GM21529 (cell line): ENCODE results near the gene YTHDF1.

Experiments
- ATAC-seq: cut with Tn5 transposase; IDR thresholded peaks from one replicate; pipeline ENCODE4 v1.9.1; 2021; ENCODE audit not compliant: unreplicated experiment

Gene YTHDF1

DNA sequence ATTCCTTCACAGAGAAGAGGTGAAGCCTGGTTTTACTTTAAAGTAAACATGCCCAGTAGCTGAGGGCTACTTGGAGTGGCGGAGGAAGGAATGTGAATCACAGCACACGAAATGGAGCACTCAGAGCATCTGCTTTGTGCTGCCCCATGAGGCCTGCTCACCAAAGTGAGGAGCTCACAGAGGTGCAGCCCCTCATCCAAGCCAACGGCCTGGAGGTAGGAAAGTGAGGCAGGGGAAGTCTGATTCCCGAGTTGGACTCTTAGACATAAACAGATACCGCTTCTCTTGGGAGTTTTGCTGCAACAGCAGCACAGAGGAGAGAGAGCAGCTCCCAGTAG is 3.6 kb downstream of the YTHDF1 start:
- no peak for ATAC-seq

- ATAC-seq = no peak
These were observed 5.8 kb downstream of the YTHDF1 start for GRCh38 chr20:63210011-63210605.

DNA sequence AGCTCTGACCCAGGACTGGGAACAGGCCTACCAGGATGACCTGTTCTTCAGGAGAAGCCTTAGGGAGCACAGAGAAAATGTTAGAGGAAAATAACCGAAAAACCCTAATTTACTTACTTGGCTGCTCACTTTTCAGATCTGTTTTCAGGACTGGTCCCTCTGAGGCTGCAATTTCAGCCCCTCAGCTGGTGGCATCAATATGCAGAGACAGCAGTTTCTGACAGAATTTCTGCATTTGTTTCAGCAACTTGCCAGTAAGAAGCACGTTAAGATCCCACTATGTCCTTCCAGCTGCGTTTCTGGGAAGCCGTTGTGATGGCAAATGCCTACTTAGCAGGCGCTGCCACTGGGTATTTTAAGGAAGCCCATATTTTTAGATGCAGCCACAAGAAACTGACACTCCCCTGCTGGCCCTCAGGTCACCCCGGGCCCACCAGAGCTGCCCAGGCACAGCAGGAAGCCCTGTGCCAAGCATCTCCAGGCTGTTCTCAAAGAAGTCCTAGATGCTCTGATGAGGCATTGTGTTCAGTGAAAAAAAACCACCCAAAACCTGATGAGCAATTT is 7.5 kb downstream of the YTHDF1 start:
- ATAC-seq = no peak

DNA sequence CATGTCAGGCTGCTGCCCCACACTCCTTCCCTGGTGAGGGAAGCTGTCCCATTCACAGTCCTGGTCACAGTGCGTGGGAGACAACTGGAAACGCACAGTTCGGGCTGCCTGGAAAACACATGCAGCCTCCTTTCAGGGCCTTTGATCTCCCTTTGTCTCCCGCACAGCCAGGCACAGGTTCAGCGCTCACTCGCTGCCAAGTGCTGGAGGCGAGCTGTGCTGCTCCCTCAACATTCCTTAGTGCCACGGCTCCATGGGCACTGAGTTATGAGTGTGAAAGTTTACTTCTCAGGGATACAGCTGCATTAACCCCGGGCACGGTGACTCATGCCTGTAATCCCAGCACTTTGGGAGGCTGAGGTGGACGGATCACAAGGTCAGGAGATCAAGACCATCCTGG is 9.1 kb downstream of the YTHDF1 start:
- no peak for ATAC-seq

- no peak for ATAC-seq
These were observed 10.0 kb downstream of the YTHDF1 start for GRCh38 chr20:63205896-63206295.

GRCh38 chr20:63204362-63204761 is 11.6 kb downstream of the YTHDF1 start:
- ATAC-seq = no peak

DNA sequence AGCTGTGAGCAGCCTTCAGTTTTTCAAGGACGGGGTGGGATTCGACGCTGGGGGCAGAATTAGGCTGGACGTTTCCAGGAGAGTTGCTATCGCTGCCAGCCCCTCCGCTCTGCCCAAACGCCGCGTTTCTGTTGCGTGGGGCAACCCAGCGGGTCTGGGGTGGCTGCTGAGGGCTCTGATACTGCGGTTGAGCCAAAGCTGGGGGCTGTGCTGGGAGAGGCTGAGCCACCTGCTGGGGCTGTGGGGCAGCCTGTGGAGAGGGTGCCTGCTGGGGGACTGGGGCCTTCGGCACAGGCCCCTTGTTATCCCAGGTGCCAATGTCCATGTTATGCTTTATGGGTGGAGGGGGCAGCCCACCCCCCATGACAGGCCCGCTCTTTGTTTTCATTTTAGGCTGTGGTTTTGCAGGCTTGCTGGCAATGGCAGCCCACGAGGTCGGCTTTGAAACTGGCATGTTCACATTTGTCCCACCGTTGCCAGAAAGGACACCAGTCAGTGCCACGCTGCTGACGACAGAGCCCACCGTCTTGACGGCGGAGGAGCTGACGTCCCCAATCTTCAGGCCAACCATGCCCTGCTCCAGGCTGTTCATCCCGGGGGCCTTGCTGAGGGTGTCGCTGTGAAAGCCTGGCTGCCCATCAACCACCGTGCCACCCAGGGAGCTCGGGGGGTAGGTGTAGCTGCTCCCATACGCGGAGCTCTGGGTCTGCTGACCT is 13.0 kb downstream of the YTHDF1 start:
- ATAC-seq = no peak

GRCh38 chr20:63202021-63202420 is 13.9 kb downstream of the YTHDF1 start:
- ATAC-seq = no peak

DNA sequence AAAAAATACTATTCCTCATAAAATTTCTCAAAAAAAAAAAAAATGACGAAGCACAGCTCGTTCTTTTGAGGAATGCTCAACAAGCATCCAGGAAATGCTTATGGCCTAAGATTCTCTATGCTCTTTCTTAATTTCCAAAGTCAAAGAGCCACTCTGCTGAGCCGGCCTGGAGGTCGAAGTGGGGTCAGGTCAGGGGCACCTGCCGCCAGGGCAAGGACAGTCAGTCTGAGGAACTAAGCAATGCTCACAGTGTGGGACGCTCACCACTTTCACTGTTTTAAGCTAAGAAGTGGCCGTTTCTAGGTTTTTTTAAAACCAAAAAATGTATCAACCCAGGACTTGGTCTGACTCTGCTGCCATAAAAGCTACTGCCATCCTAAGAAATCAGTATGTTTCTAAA is 17.3 kb downstream of the YTHDF1 start:
- ATAC-seq = no peak

GRCh38 chr20:63196768-63197470 is 19.0 kb downstream of the YTHDF1 start:
- ATAC-seq = no peak

GRCh38 chr20:63194797-63195173 is 21.1 kb downstream of the YTHDF1 start:
- no peak for ATAC-seq

GRCh38 chr20:63194007-63194796 is 21.7 kb downstream of the YTHDF1 start:
- ATAC-seq = no peak

DNA sequence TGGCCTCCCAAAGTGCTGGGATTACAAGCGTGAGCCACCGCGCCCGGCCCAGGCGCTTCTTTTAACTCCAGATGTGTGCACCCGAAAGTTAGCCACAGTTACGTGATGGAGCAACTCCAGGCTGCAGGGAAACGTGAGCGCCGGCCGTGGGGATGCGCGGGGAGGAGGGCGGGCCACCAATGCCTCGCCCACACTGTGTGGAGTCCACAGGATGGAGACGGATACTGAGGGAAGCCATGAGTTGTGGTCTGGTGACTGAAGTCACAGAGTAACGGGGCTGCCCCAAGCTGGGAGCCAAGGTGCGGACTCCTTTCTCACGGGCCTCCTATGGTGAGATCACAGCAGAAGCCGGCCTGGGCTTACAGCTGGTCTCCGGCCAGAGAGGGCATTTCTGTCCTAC is 23.2 kb downstream of the YTHDF1 start:
- no peak for ATAC-seq

- ATAC-seq = no peak
These were observed 24.5 kb downstream of the YTHDF1 start for GRCh38 chr20:63191400-63191799.

DNA sequence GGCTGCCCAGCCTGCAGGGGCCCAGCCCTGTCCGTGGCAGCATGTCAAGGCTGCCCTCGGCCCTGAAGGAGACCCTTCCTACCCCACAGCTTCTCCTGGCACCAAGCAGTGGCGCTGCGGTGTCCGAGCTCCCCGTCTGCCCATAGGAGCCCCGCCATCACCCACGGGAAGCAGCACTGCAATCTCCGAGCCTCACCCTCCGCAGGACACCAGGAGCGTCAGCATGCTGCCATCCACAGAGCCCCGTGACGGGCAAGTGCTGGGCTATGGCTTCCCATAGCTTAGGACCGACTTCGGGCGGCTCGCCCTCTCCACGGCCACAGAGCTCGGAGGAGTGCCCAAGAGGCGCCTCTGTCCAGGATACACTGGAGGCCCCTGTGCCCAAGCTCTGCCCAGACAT is 25.1 kb downstream of the YTHDF1 start:
- ATAC-seq = no peak

- ATAC-seq = no peak
These were observed 25.9 kb downstream of the YTHDF1 start for GRCh38 chr20:63189846-63190559.

GRCh38 chr20:63189322-63189642 is 26.6 kb downstream of the YTHDF1 start:
- no peak for ATAC-seq

DNA sequence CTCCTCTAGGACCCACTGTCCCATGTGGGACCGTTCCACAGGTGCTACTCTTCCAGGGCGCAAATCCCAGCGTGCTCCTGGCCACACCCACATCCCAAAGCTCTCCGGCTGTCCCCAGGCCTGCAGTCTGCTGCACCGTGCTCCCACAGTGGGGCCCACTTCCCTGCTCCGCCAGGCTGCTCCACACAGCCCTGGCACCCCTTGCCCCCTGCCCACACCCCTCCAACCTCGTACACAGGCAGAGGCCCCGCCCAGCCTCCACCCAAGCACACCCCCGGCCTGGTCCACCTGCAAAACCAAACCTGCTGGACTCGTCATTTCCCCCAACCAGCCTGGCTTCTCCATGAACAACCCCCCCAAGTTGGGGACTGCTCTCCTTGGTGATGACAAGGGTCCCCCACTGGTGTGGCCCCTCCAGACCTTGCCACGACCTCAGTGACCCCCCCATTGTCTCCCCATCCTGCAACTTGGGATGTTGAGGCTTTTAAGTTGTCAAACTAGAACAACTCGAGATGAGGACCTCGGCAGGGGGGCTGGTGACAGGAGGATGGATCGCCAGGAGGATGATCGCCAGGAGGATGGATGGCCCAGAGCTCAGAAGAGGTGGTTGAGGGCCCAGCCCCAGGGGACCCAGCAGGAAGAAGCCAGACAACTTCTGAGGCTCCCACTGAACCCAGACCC is 27.1 kb downstream of the YTHDF1 start:
- no peak for ATAC-seq

- no peak for ATAC-seq
These were observed 27.8 kb downstream of the YTHDF1 start for GRCh38 chr20:63188159-63188442.

GRCh38 chr20:63187338-63188158 is 28.4 kb downstream of the YTHDF1 start:
- ATAC-seq = no peak
